GM21786 (cell line): ENCODE data around the gene ASB10.

ENCODE experiments used
- ATAC-seq: cut with Tn5 transposase; IDR thresholded peaks from one replicate; pipeline ENCODE4 v1.9.1; 2021; ENCODE audit not compliant: unreplicated experiment

Gene ASB10

GRCh38 chr7:151210087-151210854, 23.2 kb upstream of the ASB10 start, which contains the start of gene H2BK1:
Gene H2BK1, minus strand, starts transcription at chr7:151210488. Its CDS starts 170 bp downstream, at chr7:151210318.
- ATAC-seq: no peak

DNA sequence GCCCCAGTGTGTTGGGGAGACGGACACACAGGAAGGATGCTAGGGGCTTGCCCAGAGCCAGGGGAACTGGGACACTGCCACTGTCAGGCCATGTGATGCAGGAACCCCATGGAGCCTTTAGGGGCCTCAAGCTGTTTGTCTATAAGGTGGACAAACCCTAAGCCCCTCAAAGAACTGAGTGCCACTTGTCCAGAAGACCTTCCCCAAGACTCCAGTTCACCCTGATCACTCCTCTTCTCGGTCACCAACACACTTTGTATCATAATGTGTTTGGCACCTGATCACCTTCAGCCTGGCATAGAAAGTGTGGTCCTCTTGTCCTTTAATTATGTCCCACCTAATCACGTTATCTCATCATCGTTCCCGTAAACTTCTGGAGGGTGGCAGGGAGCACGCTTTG, 22.5 kb upstream of the ASB10 start:
- ATAC-seq: no peak

DNA sequence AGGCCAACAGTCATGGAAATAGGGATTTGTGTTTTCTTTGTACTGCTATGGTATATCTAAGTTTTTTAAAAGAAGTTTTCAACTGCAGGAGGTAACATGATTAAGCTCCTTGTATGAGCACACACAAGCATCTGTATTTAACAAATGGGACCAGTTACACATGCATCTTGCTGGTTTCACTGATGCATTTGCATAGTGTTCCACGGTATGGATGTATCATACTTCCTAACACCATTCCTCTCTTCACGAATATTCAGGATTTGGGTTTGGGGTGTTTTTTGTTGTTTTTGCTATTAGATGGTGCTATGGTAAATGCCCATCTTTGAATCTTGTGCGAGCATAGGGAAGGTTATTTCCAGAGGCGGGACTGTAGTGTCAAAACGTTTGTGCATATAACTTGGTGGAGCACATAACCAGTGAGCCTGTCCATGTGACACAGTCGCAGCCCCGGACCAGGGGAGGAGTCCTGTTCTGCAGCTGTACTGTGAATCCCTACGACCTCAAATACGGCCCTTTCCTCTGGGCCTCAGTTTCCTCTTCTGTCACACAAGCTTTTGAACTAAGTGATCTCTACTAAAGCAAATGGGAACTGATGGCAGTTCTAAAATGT, 21.3 kb upstream of the ASB10 start:
- no peak for ATAC-seq

DNA sequence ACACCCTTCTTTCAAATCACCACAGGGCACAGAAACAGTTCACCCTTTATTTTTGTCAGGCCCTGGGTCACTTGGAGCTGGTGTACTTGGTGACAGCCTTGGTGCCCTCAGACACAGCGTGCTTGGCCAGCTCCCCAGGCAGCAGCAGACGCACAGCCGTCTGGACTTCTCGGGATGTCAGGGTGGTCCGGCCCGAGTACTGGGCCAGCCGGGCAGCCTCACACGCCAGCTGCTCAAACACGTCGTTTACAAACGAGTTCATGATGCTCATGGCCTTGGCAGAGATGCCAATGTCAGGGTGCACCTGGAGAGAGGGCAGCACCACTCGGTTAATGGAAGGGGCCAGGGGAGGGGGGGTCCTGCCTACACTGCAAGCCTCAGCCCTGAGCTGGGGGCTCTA, 20.8 kb upstream of the ASB10 start:
- no peak for ATAC-seq

- no peak for ATAC-seq
These were observed 20.3 kb upstream of the ASB10 start for GRCh38 chr7:151207315-151207714.

DNA sequence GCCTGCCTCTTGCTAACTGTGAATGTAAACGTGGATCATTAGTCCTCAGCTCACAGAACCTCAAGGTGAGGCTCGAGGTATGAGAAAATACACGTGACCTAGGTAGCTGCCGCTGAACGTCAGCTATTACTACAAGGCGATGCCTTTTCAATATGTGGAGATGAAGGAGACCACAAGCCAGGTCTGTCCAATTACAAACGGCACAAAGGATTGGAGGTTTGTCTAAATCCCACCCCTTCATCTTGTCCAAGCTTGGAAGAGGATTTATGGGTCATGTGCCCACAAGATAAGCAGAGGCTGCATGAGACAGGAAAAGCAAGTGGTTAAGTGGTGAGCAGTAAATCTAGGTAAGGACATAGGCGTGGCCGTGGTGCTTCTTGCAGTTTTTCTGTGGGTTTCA, 19.9 kb upstream of the ASB10 start:
- no peak for ATAC-seq

DNA sequence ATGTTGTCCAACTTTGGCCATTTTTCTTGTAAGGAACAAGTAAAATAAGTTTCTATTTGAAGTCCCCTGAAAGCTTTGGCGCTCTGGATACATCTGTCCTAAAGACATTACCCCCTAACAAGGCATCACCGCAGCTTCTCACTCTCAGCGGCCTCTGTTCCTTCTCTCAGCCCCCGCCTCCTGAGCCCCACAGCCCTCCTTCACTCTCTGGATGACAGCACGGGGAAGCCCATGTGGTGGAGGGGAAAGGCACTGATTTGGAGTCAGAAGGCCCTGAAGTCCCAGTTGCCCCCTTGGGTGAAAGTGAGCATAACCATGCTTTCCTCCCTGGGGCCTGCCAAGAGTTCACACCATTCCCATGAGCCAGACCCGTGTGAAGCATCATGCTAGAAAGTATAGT, 18.7 kb upstream of the ASB10 start:
- ATAC-seq: no peak

DNA sequence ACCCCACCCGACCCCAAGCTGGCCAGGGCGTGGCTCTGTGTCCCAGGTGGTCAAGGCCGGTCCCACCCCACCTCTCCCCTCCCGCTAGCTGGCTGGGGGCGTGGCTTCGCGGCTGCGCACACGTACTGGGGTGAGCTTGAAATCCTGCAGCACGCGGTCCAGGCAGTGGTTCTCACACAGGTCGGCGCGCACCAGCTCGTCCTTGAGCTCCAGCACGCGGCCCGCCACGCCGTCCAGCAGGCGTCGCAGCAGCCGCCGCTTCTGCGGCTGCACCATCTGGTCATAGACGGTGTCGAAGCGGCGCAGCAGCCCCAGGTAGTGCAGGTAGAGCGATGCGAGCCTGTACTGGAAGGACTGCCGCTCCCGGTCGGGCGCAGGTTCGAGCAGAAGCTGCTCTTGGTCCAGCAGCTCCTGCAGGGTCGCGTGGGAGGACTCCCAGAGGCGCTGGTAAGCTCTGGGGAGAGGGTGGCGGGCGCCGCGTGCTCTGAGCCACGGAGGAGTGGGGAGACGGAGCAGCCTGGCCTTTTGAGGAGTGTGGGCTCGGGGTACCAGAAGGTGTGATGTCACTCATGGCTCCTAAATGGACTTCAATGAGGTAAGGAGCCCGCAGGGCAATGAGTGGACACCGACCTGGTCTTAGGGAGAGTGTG, 17.5 kb upstream of the ASB10 start:
- ATAC-seq: no peak

DNA sequence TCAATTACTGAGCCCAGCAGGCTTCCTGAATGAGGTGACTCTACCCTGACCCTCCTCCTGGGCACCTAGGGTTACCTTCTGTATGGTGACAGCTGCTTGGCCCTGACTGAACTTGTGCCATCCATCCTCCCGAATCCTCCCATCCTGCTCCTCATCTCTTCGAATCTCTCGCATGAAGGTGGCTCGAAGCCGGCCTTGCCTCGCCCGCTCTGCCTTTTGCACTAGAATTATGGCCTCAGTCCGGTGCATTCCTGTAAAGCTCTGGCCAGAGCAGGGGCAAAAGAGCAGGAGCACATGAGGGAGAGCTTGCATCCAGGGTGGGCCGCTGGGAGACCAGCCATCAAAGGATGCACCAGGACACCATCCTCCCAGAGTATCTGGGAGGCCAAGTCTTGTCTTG, 15.8 kb upstream of the ASB10 start:
- ATAC-seq: no peak

- ATAC-seq: no peak
These were observed 14.7 kb upstream of the ASB10 start for GRCh38 chr7:151201751-151202150.

- ATAC-seq: no peak
These were observed 14.3 kb upstream of the ASB10 start for GRCh38 chr7:151201344-151201743.

DNA sequence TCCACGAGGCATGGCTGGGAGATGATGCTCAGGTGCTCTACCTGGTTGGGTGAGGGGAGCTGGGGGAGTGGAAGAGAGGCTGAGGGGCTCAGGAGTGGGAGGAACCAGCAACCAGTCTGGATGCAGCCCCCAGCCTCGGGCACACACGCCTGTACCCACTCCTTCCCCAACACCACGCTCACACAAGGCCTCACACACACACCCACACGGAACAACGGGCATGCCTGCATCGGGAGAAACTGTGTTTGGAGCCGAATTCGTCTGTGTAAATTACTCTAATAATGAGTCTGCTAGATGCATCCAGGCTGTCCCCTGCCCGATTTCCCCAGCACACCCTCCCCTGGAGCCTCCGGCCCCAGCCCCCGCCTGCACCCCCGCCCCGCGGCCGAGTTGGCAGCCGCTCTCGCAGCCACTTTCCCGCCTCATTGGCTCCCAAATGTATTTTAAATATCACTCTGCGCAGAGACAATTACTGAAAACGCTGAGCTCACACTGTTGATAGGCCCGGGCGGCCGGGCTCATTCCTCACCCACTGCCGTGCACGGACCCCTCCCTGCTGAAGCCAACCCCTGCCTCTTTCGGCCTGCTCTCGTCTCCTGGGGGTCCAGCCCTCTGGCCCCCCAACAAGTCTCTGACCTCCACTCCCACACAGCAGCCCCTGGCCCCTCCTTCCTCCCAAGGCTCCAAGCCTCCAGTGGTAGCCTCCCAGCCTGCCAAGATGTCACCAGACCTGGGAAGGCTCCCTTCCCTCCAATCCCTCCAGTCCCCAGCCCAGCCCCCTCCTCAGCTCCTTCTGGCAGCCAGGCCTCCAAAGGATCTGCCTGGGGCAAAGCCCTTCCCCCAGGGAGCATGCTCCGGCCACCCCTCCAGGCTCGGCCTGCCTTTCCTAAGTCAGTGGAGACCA, 12.1 kb upstream of the ASB10 start:
- ATAC-seq: no peak

GRCh38 chr7:151197932-151198331, 10.9 kb upstream of the ASB10 start:
- ATAC-seq: no peak

DNA sequence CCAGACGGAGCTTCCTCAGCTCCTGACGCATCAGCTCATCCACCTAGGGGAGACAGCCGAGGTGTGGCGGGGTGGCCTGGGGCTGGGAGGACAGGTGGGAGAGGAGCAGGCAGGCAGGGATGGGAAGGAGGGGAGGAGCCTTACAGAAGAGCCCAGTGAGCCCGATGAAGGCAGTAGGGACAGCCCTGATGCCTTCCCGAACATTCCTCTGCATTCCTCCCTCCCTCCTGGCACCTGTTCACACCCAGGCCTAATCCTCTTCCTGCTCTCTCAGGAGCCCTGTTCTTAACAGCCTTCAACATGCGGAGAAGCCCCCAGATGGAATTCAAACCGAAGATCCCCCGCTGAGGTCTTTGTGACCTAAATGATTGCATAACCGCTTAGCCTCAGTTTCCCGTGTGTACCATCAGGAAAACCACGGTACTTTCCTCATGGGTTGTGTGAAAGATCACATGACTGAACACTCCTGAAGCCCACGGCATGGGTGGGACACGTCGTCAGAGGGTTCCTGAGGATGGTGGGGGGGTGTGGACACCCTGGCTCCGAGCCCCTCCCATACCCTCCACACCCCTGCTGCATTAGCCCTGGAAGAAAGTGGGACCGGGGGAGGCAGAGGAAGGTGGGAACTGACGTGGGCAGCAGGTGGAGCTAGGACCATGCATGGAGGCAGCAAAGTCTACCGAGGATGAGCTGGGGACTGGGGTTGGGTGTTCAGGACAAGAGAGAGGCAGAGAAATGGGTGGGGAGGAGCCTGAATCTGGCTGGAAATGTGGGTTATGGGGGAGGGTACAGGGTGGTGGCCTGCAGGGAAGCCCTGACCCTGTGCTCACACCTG, 8.8 kb upstream of the ASB10 start:
- no peak for ATAC-seq

GRCh38 chr7:151194188-151194587, 7.1 kb upstream of the ASB10 start:
- ATAC-seq: no peak

- ATAC-seq: no peak
These were observed 6.3 kb upstream of the ASB10 start for GRCh38 chr7:151193203-151193978.

GRCh38 chr7:151192002-151192539, 5.0 kb upstream of the ASB10 start:
- ATAC-seq: no peak

DNA sequence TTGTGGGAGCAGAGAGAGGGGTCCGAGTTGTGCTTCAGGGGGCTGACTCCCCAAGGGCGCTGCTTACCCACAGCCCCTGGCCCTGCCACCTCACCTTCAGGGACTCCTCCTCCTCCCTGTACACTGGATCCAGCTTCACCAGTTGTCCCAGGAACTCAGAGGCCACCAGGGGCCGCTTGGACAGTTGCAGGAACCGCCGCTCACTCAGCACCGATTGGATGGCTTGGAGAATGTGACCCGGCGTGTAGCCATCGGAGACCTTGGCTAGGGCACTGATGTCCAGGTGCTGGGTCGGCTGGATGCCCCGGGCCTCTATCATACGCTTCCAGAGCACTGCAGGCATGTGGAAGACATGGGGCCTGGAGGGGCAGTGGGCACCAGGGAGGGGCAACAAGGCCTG, 4.5 kb upstream of the ASB10 start:
- no peak for ATAC-seq

DNA sequence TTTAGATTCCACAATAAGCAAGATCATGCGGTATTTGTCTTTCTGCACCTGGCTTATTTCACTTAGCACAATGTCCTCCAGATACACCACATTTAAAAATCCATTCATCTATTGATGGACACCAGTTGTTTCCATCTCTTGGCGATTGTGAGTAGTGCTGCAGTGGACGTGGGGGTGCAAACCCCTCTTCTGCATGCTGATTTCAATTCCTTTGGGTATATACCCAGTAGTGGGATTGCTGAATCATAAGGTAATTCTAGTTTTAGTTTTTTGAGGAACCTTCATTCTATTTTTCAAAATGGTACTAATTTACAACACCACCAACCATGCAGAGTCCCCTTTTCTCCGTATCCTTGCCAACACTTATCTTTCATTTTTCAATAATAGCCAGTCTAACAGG, 2.0 kb upstream of the ASB10 start:
- no peak for ATAC-seq

- no peak for ATAC-seq
These were observed 1.1 kb upstream of the ASB10 start for GRCh38 chr7:151188252-151188542.
